TTC549 (cell line): ENCODE results near the gene MYO1D.
"Not testable (repeated sequence)": the region's sequence is repeated elsewhere in the genome, so short reads cannot be mapped to it uniquely, and the experiment has no call there.

Experiments
- FAIRE-seq: peaks from 2 replicates; lab custom pipeline; 2012; peaks lifted over from hg19 to GRCh38; lab: Jason Lieb, UNC

The MYO1D gene

DNA sequence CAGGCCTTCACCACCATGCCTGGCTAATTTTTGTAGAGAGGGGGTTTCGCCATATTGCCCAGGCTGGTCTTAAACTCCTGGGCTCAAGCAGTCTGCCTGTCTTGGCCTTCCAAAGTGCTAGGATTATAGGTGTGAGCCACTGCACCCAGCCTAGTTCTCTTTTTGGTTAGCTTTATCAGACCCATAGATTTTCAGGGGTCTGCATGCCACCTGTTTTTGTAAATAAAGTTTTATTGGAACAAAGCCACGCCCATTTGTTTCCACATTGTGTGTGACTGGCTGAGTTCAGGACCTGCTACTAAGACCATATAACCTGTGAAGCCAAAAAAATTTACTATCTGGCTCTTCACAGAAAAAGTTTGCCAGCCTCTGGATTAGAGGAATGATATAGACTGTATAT lies 425.0 kb downstream of the MYO1D start:
- no peak for FAIRE-seq

- not testable (repeated sequence) for FAIRE-seq
Measured at GRCh38 chr17:32450379-32450778, 426.5 kb downstream of the MYO1D start.

DNA sequence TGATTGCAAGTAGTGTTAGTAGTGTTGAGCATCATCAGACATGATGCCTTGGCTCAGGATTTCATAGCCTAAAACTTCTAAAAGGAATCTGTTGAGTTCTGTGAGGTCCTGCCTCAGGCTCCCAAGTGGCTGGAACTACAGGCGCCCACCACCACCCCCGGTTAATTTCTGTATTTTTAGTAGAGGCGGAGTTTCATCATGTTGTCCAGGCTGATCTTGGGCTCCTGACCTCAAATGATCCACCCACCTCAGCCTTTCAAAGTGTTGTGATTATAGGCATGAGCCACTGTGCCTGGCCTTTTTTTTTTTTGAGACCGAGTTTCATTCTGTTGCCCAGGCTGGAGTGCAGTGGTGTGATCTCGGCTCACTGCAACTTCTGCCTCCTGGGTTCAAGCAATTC lies 427.0 kb downstream of the MYO1D start:
- FAIRE-seq, result no peak

DNA sequence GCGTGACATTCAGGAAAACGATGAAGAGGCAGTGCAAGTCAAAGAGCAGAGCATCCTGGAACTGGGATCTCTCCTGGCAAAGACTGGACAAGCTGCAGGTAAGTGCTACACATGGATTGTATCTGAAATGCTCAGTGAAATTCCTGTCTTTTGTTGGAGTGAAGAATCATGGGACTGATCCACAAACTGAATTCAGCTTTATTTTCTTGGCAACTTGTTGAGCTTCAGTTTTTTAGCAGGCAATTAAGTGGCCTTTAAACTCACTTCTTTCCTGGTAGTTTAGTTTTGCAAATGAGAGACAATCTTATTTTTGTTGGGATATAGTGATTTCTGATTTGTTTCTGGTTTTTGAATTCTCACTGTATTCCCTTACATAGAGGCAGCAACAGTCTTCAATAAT lies 430.0 kb downstream of the MYO1D start:
- no peak for FAIRE-seq

GRCh38 chr17:32445971-32446370 lies 431.0 kb downstream of the MYO1D start:
- FAIRE-seq, result no peak

DNA sequence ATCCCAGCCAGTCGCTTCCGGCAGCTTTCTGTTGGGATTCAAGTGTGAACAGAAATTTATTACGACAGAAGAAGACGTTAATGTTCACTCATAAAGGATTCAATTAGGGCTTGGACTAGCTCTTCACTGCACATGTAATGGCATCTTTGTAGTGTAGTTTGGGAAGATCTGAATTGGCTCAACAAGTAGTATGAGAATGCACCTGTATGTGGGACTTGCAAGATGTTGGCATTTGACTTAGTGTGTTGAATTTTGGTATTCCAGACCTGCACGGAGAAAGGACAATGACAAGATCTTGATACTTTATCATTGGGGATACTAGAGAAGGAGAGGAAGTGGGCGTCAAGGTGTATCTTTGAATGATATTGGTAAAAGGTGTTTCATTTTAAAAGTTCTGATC lies 431.4 kb downstream of the MYO1D start:
- no peak for FAIRE-seq

DNA sequence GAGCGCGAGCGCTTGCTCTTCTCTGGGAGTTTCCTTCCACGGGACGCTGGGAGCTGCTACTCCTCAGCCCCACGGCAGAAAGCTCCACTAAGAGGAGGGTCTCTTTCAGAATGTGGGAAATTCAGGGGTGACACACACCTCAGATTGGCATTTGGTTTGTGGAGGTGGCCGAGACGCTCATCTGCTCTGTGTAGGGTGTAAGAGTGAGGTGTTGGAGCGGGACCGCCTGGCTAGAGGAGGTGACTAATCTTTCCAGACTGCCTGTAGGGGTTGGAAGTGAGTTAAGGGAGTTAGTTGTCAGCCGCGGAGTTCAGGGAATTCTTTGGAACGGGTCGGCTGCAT lies 431.9 kb downstream of the MYO1D start:
- FAIRE-seq, result no peak

DNA sequence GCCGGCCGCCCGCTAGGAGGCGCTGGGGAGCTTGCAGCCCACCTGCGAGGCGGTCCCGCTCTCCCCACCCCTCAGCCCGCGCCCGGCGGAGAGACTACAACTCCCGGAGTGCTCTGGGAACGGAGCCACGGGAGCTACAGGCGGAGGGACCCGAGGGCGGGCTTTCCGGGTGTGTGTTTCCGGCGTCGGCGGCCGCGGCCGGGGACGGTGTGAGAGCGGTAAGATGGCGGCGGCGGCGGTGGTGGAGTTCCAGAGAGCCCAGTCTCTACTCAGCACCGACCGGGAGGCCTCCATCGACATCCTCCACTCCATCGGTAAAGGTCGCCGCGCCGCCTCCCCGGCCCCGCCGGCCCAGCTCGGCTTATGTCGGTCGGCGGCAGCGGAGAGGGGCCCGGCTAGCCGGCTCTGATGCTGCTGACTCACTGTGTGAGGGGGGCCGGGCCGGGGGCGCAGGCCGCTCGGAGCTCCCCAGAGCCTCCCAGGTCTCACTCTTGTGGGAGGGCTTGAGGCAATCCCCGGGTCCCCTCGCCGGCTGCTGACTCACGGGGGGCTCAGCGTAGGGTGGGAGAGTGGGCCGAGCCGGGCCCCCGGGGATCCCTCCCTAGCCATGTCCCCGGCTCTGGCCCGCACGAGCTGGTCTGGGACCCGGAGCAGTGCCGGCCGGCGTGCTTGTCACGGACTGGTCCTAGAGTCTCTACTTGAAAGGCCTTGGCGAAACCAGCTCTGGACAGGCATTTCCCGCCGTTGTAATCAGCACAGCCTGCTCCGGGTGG lies 432.4 kb downstream of the MYO1D start, which contains the start of gene PSMD11:
Gene PSMD11, plus strand, starts transcription at position 210 of the 773 bp plus-strand sequence. Its CDS starts 14 bp downstream, at position 224.
- peak; percentile 36 for FAIRE-seq

DNA sequence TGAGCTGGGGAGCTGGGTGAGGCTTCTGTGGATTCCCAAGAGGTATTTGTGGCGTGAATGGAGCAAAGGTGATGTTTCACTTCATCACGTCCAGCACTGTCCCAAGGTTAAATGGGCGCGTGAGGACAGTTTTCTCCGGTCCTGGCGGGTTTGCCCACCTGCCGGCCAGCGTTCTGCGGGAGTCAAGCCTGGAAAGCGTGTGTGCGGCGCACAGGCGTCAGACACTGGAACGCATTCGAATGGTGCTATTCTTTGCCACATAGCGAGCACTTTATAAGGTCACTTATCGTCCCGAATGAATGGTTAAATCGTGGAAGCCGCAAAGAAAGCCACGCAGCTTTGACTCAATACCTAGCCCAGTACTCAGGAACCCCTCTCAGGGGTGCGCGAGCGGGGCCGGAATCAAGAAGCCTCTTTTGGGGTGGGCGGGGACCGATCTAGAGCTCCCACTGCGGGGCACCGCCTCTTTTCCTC lies 433.1 kb downstream of the MYO1D start:
- FAIRE-seq, result no peak
